HL-60 (cell line): Measurements from ENCODE around the gene MYO1A.

Experiments used
- TF ChIP-seq, protein P1 (sequence below): IDR thresholded peaks from one replicate; pipeline ENCODE4 v1.5.1; 2011; ENCODE audit warnings: low read length, control low read depth, inconsistent platforms; ENCODE audit not compliant: insufficient read depth
- TF ChIP-seq, protein P2 (sequence below): IDR thresholded peaks from 2 replicates; pipeline ENCODE4 v1.6.1; 2012; ENCODE audit warnings: low read depth; ENCODE audit not compliant: insufficient replicate concordance

DNA sequence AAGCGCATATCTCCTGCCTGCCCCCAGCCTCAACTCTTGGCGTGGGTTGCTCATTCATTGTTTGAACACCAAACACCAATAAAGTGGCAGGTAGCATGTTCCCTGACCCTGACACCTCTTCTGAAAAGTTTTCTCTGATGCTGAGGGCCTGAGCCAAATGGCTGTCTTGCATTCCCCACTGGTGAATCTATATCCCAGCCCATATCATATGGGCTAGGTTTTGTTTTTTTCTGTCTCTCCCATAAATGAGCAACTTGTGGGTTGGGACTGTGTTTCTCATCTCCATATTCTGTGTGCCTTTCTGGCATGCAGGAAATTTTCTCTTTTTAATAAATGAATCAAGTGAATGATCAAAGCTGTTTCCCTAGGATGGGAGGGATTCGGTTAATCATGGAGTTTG is 5.0 kb downstream of the MYO1A start:
- TF ChIP-seq, protein P1, sequence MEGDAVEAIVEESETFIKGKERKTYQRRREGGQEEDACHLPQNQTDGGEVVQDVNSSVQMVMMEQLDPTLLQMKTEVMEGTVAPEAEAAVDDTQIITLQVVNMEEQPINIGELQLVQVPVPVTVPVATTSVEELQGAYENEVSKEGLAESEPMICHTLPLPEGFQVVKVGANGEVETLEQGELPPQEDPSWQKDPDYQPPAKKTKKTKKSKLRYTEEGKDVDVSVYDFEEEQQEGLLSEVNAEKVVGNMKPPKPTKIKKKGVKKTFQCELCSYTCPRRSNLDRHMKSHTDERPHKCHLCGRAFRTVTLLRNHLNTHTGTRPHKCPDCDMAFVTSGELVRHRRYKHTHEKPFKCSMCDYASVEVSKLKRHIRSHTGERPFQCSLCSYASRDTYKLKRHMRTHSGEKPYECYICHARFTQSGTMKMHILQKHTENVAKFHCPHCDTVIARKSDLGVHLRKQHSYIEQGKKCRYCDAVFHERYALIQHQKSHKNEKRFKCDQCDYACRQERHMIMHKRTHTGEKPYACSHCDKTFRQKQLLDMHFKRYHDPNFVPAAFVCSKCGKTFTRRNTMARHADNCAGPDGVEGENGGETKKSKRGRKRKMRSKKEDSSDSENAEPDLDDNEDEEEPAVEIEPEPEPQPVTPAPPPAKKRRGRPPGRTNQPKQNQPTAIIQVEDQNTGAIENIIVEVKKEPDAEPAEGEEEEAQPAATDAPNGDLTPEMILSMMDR = no peak
- TF ChIP-seq, protein P2, sequence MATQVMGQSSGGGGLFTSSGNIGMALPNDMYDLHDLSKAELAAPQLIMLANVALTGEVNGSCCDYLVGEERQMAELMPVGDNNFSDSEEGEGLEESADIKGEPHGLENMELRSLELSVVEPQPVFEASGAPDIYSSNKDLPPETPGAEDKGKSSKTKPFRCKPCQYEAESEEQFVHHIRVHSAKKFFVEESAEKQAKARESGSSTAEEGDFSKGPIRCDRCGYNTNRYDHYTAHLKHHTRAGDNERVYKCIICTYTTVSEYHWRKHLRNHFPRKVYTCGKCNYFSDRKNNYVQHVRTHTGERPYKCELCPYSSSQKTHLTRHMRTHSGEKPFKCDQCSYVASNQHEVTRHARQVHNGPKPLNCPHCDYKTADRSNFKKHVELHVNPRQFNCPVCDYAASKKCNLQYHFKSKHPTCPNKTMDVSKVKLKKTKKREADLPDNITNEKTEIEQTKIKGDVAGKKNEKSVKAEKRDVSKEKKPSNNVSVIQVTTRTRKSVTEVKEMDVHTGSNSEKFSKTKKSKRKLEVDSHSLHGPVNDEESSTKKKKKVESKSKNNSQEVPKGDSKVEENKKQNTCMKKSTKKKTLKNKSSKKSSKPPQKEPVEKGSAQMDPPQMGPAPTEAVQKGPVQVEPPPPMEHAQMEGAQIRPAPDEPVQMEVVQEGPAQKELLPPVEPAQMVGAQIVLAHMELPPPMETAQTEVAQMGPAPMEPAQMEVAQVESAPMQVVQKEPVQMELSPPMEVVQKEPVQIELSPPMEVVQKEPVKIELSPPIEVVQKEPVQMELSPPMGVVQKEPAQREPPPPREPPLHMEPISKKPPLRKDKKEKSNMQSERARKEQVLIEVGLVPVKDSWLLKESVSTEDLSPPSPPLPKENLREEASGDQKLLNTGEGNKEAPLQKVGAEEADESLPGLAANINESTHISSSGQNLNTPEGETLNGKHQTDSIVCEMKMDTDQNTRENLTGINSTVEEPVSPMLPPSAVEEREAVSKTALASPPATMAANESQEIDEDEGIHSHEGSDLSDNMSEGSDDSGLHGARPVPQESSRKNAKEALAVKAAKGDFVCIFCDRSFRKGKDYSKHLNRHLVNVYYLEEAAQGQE = no peak
